Suprapubic skin (tissue), 4 donors: ENCODE measurements around the gene ZIC5. TPM values are rescaled to one million over a fixed set of nuclear protein-coding genes. Genes with fewer than 3 reads are reported as not detected.

ENCODE experiments used
- DNase-seq, 2 donors: peaks; one replicate each; pipeline ENCODE4 v3.0.0-alpha.2; 2019; ENCODE audit warnings: low spot score in 2 of 2
- H3K27ac ChIP-seq: fragments of 200-600 bp; sonication (generic); one replicate; pipeline ENCODE4 v1.5.1; 2019
- H3K27me3 ChIP-seq: fragments of 200-600 bp; sonication (generic); one replicate; pipeline ENCODE4 v1.5.1; 2019
- H3K36me3 ChIP-seq: fragments of 200-600 bp; sonication (generic); one replicate; pipeline ENCODE4 v1.5.1; 2019
- H3K4me1 ChIP-seq: fragments of 200-600 bp; sonication (generic); one replicate; pipeline ENCODE4 v1.5.1; 2019
- H3K4me3 ChIP-seq: fragments of 200-600 bp; sonication (generic); one replicate; pipeline ENCODE4 v1.5.1; 2019; ENCODE audit warnings: mild to moderate bottlenecking
- H3K9me3 ChIP-seq: fragments of 200-600 bp; sonication (generic); one replicate; pipeline ENCODE4 v1.5.1; 2019
- EP300 ChIP-seq: sonication (generic); formaldehyde crosslinking; IDR thresholded peaks from one replicate; pipeline ENCODE4 v1.6.1; 2017; ENCODE audit warnings: antibody characterized with exemption
- POLR2A ChIP-seq, 2 donors: fragments of 450-650 bp; IDR thresholded peaks; one replicate each; pipeline ENCODE4 v1.6.1; 2017; ENCODE audit warnings: antibody characterized with exemption in 2 of 2, mild to moderate bottlenecking in 2 of 2, moderate library complexity in 2 of 2
- POLR2AphosphoS5 ChIP-seq, 3 donors: sonication (generic); formaldehyde crosslinking; IDR thresholded peaks; one replicate each; pipeline ENCODE4 v1.6.1; 2017; ENCODE audit warnings: antibody characterized with exemption in 3 of 3
- WGBS: methylation state at CpG from one replicate; pipeline ENCODE4 v1.1.5; 2018; 5-methylcytosine and 5-hydroxymethylcytosine counted together
- total RNA-seq, 4 donors: library from RNA; depleted of rRNA; stranded (reverse); fragments of >200 nt; gene quantifications; one replicate each; pipeline ENCODE4 v1.1.0, GENCODE V29; 2016
- TF ChIP-seq, protein P1 (sequence below), 2 donors: fragments of 200-600 bp in 1 of 2; fragments of 450-650 bp in 1 of 2; sonication (generic) in 1 of 2; IDR thresholded peaks; one replicate each; pipeline ENCODE4 v1.5.1; 2016 to 2019; ENCODE audit warnings: antibody characterized with exemption in 2 of 2, mild to moderate bottlenecking in 1 of 2, moderate library complexity in 1 of 2

The ZIC5 gene
- total RNA-seq, 4 donors from 2014 or later, result not detected

GRCh38 chr13:99993660-99994637, 22.4 kb upstream of the ZIC5 start:
- H3K36me3 ChIP-seq, result no peaks in the 10 kb centered on the region
- H3K4me1 ChIP-seq, result peaks cover 29% of the 10 kb centered on the region
- WGBS, result 18% methylated on average over 9 of the region's 9 CpGs
- no peak overlapping the region for H3K27ac ChIP-seq
- DNase-seq, result no peak
- H3K9me3 ChIP-seq, result no peaks in the 10 kb centered on the region
- TF ChIP-seq POLR2A (IDR thresholded peaks at IDR 0.05), result no peak
- TF ChIP-seq POLR2AphosphoS5 (IDR thresholded peaks at IDR 0.05), result no peak
- no peak for TF ChIP-seq EP300
- TF ChIP-seq, protein P1, sequence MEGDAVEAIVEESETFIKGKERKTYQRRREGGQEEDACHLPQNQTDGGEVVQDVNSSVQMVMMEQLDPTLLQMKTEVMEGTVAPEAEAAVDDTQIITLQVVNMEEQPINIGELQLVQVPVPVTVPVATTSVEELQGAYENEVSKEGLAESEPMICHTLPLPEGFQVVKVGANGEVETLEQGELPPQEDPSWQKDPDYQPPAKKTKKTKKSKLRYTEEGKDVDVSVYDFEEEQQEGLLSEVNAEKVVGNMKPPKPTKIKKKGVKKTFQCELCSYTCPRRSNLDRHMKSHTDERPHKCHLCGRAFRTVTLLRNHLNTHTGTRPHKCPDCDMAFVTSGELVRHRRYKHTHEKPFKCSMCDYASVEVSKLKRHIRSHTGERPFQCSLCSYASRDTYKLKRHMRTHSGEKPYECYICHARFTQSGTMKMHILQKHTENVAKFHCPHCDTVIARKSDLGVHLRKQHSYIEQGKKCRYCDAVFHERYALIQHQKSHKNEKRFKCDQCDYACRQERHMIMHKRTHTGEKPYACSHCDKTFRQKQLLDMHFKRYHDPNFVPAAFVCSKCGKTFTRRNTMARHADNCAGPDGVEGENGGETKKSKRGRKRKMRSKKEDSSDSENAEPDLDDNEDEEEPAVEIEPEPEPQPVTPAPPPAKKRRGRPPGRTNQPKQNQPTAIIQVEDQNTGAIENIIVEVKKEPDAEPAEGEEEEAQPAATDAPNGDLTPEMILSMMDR (IDR thresholded peaks at IDR 0.05), result no peak
- H3K4me3 ChIP-seq, result no peak overlapping the region
- H3K27me3 ChIP-seq, result peaks cover 100% of the 10 kb centered on the region

DNA sequence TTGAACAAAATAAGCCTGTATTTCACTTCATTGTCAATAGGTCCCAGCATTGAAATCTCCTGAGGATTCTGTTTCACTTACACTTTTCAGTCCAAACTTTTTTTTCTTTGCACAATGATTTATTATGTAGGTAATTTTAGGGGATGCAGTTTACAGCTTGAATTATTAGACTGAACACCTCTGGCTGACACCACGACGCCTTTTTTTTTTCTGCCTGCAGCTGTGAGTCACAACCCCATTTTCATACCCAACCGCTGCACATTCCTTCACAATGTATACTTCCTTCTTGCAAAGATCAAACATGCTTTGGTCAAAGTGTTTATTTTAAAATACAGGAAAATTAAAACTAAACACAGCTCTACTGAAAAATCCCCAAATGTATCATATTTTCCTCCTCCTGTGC, 21.4 kb upstream of the ZIC5 start:
- WGBS, result 6% methylated on average over 3 of the region's 3 CpGs
- Histone ChIP-seq H3K4me1 (peaks cover 33% of the 10 kb centered on the region), H3K4me3 (no peak overlapping the region)

GRCh38 chr13:99991828-99992775, 20.5 kb upstream of the ZIC5 start:
- peaks cover 29% of the 10 kb centered on the region for H3K4me1 ChIP-seq
- DNase-seq, result no peak

More for the DNA sequence above, 21.4 kb upstream of the ZIC5 start:
- TF ChIP-seq, protein P1 (IDR thresholded peaks at IDR 0.05), result no peak
- TF ChIP-seq POLR2A (IDR thresholded peaks at IDR 0.05), result no peak
- TF ChIP-seq EP300, result no peak
- TF ChIP-seq POLR2AphosphoS5 (IDR thresholded peaks at IDR 0.05), result no peak
- H3K27ac ChIP-seq, result no peak overlapping the region
- no peaks in the 10 kb centered on the region for H3K36me3 ChIP-seq
- H3K9me3 ChIP-seq, result no peaks in the 10 kb centered on the region
- peaks cover 100% of the 10 kb centered on the region for H3K27me3 ChIP-seq
- no peak for DNase-seq

GRCh38 chr13:99991013-99991827, 19.7 kb upstream of the ZIC5 start:
- H3K27me3 ChIP-seq, result peaks cover 100% of the 10 kb centered on the region
- H3K27ac ChIP-seq, result no peak overlapping the region
- peaks cover 29% of the 10 kb centered on the region for H3K4me1 ChIP-seq
- TF ChIP-seq POLR2A (IDR thresholded peaks at IDR 0.05), result no peak
- TF ChIP-seq, protein P1 (IDR thresholded peaks at IDR 0.05), result no peak
- no peak for TF ChIP-seq POLR2AphosphoS5 (IDR thresholded peaks at IDR 0.05)
- H3K9me3 ChIP-seq, result no peaks in the 10 kb centered on the region
- WGBS, result 13% methylated on average over 13 of the region's 35 CpGs
- DNase-seq, result no peak
- H3K4me3 ChIP-seq, result no peak overlapping the region
- H3K36me3 ChIP-seq, result no peaks in the 10 kb centered on the region

More at GRCh38 chr13:99991828-99992775, 20.5 kb upstream of the ZIC5 start:
- no peaks in the 10 kb centered on the region for H3K36me3 ChIP-seq
- H3K9me3 ChIP-seq, result no peaks in the 10 kb centered on the region
- peaks cover 100% of the 10 kb centered on the region for H3K27me3 ChIP-seq
- H3K27ac ChIP-seq, result no peak overlapping the region
- TF ChIP-seq POLR2A (IDR thresholded peaks at IDR 0.05) (no peak), EP300 (no peak), POLR2AphosphoS5 (IDR thresholded peaks at IDR 0.05) (no peak)
- TF ChIP-seq, protein P1 (IDR thresholded peaks at IDR 0.05), result no peak
- no peak overlapping the region for H3K4me3 ChIP-seq
- 14% methylated on average over 28 of the region's 36 CpGs for WGBS
